Measurements from ENCODE around the gene CNNM4.

CNNM4 gene

DNA sequence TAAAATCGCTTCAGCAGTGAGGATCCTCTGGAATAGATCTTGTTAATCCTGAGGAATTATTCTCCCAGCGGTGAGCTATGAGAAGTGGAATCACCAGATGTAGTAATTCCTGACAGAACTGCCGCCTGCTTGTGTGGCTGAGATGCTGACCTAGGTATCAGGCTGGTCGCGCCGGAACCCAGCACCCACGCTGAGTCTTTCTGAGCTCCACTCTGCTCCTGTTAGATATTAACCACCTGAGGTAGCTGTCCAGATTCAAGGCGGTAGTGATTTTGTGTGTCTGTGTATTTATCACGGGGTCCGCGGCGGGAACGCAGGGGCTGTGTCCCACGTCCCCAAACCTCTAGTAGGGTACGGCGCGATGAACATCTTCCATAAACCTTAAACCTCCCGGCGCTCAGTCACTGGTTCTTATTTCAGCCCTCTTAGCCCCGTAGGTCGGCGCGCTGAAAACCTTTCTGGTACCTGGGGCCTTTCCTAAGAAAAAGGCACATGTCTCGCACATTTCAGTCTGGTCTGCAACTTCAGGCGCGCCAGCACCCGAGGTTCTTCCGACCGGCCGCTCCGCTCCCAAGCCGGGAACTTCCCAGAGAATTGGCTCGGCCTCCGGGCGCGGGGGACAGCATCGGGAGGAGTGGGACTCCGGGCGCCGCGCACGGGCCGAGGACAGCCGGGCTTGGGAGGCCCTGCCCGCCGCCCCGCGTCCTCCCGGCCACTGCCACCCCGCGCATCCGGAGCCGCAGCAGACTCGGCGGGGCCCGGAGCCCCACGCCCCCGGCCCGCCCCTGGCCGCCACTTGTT is 54.8 kb downstream of the CNNM4 start:
- POLR2A ChIA-PET = interaction anchor here (0.5 to 1.7 kb wide), 12 partner anchors 18 to 275 kb away, joined by 3 to 7 read pairs (median 4); partner anchors contain the start of genes ANKRD39, CNNM4 and KANSL3
- CTCF ChIA-PET = interaction anchor here (0.6 to 1.1 kb wide), 6 partner anchors 9 to 57 kb away, joined by 3 to 4 read pairs (median 4); no protein-coding TSS in a partner anchor
- TF ChIP-seq KLF7 (tag by site-specific recombination; IDR thresholded peaks at IDR 0.05; ENCODE audit: borderline replicate concordance) (no peak), ZNF2 (tag by site-specific recombination; IDR thresholded peaks at IDR 0.05) (0 out of 2 replicates have a peak, but pooled peaks have one; percentile 22), IKZF3 (tag by site-specific recombination; IDR thresholded peaks at IDR 0.05) (peak; percentile 70), ZNF16 (tag by site-specific recombination; IDR thresholded peaks at IDR 0.05; ENCODE audit: low read depth) (no peak), ZNF23 (tag by site-specific recombination; IDR thresholded peaks at IDR 0.05; ENCODE audit: borderline replicate concordance) (no peak), ZNF501 (tag by site-specific recombination; IDR thresholded peaks at IDR 0.05) (0 out of 2 replicates have a peak, but pooled peaks have one; percentile 16), MZF1 (tag by site-specific recombination; IDR thresholded peaks at IDR 0.05; ENCODE audit: borderline replicate concordance) (no peak), ZNF214 (tag by site-specific recombination; IDR thresholded peaks at IDR 0.05; ENCODE audit: borderline replicate concordance) (no peak), ZBTB17 (tag by site-specific recombination; IDR thresholded peaks at IDR 0.05) (peak; percentile 70), KLF1 (tag by site-specific recombination; IDR thresholded peaks at IDR 0.05) (no peak), ZNF624 (tag by site-specific recombination; IDR thresholded peaks at IDR 0.05) (no peak), ZNF335 (tag by site-specific recombination; conservative IDR thresholded peaks at IDR 0.05) (peak; percentile 71), ZXDB (tag by site-specific recombination; IDR thresholded peaks at IDR 0.05) (0 out of 2 replicates have a peak, but pooled peaks have one; percentile 13), ZNF529 (tag by site-specific recombination; IDR thresholded peaks at IDR 0.05; ENCODE audit: insufficient replicate concordance) (no peak), ZBTB20 (tag by site-specific recombination; IDR thresholded peaks at IDR 0.05) (peak; percentile 38; the same call in 1 of the 2 replicates), ZNF658 (tag by site-specific recombination; IDR thresholded peaks at IDR 0.05) (no peak)
- TF ChIP-seq, protein P1, sequence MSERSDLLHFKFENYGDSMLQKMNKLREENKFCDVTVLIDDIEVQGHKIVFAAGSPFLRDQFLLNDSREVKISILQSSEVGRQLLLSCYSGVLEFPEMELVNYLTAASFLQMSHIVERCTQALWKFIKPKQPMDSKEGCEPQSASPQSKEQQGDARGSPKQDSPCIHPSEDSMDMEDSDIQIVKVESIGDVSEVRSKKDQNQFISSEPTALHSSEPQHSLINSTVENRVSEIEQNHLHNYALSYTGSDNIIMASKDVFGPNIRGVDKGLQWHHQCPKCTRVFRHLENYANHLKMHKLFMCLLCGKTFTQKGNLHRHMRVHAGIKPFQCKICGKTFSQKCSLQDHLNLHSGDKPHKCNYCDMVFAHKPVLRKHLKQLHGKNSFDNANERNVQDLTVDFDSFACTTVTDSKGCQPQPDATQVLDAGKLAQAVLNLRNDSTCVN (tag by site-specific recombination; optimal IDR thresholded peaks at IDR 0.05) = peak; percentile 71
- TF ChIP-seq, protein P2, sequence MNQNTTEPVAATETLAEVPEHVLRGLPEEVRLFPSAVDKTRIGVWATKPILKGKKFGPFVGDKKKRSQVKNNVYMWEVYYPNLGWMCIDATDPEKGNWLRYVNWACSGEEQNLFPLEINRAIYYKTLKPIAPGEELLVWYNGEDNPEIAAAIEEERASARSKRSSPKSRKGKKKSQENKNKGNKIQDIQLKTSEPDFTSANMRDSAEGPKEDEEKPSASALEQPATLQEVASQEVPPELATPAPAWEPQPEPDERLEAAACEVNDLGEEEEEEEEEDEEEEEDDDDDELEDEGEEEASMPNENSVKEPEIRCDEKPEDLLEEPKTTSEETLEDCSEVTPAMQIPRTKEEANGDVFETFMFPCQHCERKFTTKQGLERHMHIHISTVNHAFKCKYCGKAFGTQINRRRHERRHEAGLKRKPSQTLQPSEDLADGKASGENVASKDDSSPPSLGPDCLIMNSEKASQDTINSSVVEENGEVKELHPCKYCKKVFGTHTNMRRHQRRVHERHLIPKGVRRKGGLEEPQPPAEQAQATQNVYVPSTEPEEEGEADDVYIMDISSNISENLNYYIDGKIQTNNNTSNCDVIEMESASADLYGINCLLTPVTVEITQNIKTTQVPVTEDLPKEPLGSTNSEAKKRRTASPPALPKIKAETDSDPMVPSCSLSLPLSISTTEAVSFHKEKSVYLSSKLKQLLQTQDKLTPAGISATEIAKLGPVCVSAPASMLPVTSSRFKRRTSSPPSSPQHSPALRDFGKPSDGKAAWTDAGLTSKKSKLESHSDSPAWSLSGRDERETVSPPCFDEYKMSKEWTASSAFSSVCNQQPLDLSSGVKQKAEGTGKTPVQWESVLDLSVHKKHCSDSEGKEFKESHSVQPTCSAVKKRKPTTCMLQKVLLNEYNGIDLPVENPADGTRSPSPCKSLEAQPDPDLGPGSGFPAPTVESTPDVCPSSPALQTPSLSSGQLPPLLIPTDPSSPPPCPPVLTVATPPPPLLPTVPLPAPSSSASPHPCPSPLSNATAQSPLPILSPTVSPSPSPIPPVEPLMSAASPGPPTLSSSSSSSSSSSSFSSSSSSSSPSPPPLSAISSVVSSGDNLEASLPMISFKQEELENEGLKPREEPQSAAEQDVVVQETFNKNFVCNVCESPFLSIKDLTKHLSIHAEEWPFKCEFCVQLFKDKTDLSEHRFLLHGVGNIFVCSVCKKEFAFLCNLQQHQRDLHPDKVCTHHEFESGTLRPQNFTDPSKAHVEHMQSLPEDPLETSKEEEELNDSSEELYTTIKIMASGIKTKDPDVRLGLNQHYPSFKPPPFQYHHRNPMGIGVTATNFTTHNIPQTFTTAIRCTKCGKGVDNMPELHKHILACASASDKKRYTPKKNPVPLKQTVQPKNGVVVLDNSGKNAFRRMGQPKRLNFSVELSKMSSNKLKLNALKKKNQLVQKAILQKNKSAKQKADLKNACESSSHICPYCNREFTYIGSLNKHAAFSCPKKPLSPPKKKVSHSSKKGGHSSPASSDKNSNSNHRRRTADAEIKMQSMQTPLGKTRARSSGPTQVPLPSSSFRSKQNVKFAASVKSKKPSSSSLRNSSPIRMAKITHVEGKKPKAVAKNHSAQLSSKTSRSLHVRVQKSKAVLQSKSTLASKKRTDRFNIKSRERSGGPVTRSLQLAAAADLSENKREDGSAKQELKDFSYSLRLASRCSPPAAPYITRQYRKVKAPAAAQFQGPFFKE (tag by site-specific recombination; IDR thresholded peaks at IDR 0.05; ENCODE audit: borderline replicate concordance) = no peak
- TF ChIP-seq, protein P3, sequence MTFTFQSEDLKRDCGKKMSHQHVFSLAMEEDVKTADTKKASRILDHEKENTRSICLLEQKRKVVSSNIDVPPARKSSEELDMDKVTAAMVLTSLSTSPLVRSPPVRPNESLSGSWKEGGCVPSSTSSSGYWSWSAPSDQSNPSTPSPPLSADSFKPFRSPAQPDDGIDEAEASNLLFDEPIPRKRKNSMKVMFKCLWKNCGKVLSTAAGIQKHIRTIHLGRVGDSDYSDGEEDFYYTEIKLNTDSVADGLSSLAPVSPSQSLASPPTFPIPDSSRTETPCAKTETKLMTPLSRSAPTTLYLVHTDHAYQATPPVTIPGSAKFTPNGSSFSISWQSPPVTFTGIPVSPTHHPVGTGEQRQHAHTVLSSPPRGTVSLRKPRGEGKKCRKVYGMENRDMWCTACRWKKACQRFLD (tag by site-specific recombination; IDR thresholded peaks at IDR 0.05) = no peak
- TF ChIP-seq, protein P4, sequence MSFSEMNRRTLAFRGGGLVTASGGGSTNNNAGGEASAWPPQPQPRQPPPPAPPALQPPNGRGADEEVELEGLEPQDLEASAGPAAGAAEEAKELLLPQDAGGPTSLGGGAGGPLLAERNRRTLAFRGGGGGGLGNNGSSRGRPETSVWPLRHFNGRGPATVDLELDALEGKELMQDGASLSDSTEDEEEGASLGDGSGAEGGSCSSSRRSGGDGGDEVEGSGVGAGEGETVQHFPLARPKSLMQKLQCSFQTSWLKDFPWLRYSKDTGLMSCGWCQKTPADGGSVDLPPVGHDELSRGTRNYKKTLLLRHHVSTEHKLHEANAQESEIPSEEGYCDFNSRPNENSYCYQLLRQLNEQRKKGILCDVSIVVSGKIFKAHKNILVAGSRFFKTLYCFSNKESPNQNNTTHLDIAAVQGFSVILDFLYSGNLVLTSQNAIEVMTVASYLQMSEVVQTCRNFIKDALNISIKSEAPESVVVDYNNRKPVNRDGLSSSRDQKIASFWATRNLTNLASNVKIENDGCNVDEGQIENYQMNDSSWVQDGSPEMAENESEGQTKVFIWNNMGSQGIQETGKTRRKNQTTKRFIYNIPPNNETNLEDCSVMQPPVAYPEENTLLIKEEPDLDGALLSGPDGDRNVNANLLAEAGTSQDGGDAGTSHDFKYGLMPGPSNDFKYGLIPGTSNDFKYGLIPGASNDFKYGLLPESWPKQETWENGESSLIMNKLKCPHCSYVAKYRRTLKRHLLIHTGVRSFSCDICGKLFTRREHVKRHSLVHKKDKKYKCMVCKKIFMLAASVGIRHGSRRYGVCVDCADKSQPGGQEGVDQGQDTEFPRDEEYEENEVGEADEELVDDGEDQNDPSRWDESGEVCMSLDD (tag by site-specific recombination; IDR thresholded peaks at IDR 0.05) = no peak
- TF ChIP-seq, protein P5, sequence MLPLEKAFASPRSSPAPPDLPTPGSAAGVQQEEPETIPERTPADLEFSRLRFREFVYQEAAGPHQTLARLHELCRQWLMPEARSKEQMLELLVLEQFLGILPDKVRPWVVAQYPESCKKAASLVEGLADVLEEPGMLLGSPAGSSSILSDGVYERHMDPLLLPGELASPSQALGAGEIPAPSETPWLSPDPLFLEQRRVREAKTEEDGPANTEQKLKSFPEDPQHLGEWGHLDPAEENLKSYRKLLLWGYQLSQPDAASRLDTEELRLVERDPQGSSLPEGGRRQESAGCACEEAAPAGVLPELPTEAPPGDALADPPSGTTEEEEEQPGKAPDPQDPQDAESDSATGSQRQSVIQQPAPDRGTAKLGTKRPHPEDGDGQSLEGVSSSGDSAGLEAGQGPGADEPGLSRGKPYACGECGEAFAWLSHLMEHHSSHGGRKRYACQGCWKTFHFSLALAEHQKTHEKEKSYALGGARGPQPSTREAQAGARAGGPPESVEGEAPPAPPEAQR (tag by site-specific recombination; IDR thresholded peaks at IDR 0.05) = no peak
- TF ChIP-seq, protein P6, sequence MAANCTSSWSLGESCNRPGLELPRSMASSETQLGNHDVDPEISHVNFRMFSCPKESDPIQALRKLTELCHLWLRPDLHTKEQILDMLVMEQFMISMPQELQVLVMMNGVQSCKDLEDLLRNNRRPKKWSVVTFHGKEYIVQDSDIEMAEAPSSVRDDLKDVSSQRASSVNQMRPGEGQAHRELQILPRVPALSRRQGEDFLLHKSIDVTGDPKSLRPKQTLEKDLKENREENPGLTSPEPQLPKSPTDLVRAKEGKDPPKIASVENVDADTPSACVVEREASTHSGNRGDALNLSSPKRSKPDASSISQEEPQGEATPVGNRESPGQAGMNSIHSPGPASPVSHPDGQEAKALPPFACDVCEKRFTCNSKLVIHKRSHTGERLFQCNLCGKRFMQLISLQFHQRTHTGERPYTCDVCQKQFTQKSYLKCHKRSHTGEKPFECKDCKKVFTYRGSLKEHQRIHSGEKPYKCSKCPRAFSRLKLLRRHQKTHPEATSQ (tag by site-specific recombination; IDR thresholded peaks at IDR 0.05) = no peak

More for the DNA sequence above, 54.8 kb downstream of the CNNM4 start:
- Histone ChIP-seq H3K27ac (ENCODE audit: extremely low read depth, low read depth, low read length) (peak overlapping the region; percentile 50; the same call in 1 of the 2 replicates), H3K4me1 (ENCODE audit: control insufficient read depth, insufficient read depth, low read length) (peaks cover 15% of the 10 kb centered on the region), H3K9me3 (ENCODE audit: control insufficient read depth, insufficient read depth, low read depth, low read length) (no peaks in the 10 kb centered on the region), H3K36me3 (ENCODE audit: control insufficient read depth in 2 of 2, insufficient read depth in 1 of 2, low read length in 2 of 2) (peaks cover 6 to 41% of the 10 kb centered on the region in 2 experiments; a peak in 2 of 3 replicates), H3K4me3 (ENCODE audit: low read depth, low read length) (peak overlapping the region; percentile 75)
